ENCODE data around the gene MYZAP.

Gene MYZAP

GRCh38 chr15:57591822-57592367 is at the start of gene MYZAP:
MYZAP (plus strand) TSS chr15:57591904; CDS start chr15:57592035, 131 bp downstream.
- peak; percentile 28 to 35 for DNase-seq

- no peak for DNase-seq
These were observed 49.2 kb upstream of the MYZAP start for GRCh38 chr15:57542505-57542817.

GRCh38 chr15:57544848-57545480 is 46.7 kb upstream of the MYZAP start:
- DNase-seq, result no peak

GRCh38 chr15:57545995-57546394 is 45.7 kb upstream of the MYZAP start:
- no peak for DNase-seq

- DNase-seq, result no peak
These were observed 44.4 kb upstream of the MYZAP start for GRCh38 chr15:57547243-57547755.

GRCh38 chr15:57548351-57548750 is 43.4 kb upstream of the MYZAP start:
- DNase-seq, result no peak

GRCh38 chr15:57548835-57549234 is 42.9 kb upstream of the MYZAP start:
- no peak for DNase-seq

GRCh38 chr15:57549935-57550334 is 41.8 kb upstream of the MYZAP start:
- DNase-seq, result no peak

- no peak for DNase-seq
These were observed 41.1 kb upstream of the MYZAP start for GRCh38 chr15:57550640-57551039.

GRCh38 chr15:57551715-57552677 is 39.7 kb upstream of the MYZAP start:
- no peak for DNase-seq

- no peak for DNase-seq
These were observed 38.9 kb upstream of the MYZAP start for GRCh38 chr15:57552678-57553334.

GRCh38 chr15:57553526-57553925 is 38.2 kb upstream of the MYZAP start:
- no peak for DNase-seq

- no peak for DNase-seq
These were observed 37.5 kb upstream of the MYZAP start for GRCh38 chr15:57554063-57554811.

- DNase-seq, result no peak
These were observed 36.9 kb upstream of the MYZAP start for GRCh38 chr15:57554812-57555179.

- no peak for DNase-seq
These were observed 36.4 kb upstream of the MYZAP start for GRCh38 chr15:57555270-57555669.

GRCh38 chr15:57556040-57556439 is 35.7 kb upstream of the MYZAP start:
- DNase-seq, result no peak

- DNase-seq, result no peak
These were observed 34.4 kb upstream of the MYZAP start for GRCh38 chr15:57557267-57557666.

GRCh38 chr15:57557810-57558209 is 33.9 kb upstream of the MYZAP start:
- DNase-seq, result no peak

GRCh38 chr15:57559875-57560274 is 31.8 kb upstream of the MYZAP start:
- DNase-seq, result peak; percentile 50 to 74

- peak; percentile 57 to 69 for DNase-seq
These were observed 30.5 kb upstream of the MYZAP start for GRCh38 chr15:57561041-57561711.

- DNase-seq, result no peak
These were observed 29.4 kb upstream of the MYZAP start for GRCh38 chr15:57562196-57562769.

- peak in 1 of 2 donors; percentile 13 for DNase-seq
These were observed 28.3 kb upstream of the MYZAP start for GRCh38 chr15:57563416-57563815.

All from activated CD4-positive, alpha-beta T cell treated with anti-CD3 and anti-CD28 coated beads for 4 hours (primary cell).